NOMO-1 (cell line): Measurements from ENCODE around the gene PLEKHM2.

Experiments used
- DNase-seq, 2 experiments: peaks; one replicate each; lab custom pipeline; 2025; ENCODE audit not compliant: unreplicated experiment in 2 of 2; lab: John Stamatoyannopoulos, UW

PLEKHM2 gene

GRCh38 chr1:15722836-15723532 lies 38.9 kb downstream of the PLEKHM2 start:
- DNase-seq = no peak

GRCh38 chr1:15723631-15724246 lies 39.6 kb downstream of the PLEKHM2 start:
- DNase-seq = no peak

GRCh38 chr1:15724949-15725880 lies 41.1 kb downstream of the PLEKHM2 start:
- DNase-seq = no peak

GRCh38 chr1:15726508-15726907 lies 42.4 kb downstream of the PLEKHM2 start:
- no peak for DNase-seq

- no peak for DNase-seq
These were observed 42.9 kb downstream of the PLEKHM2 start for GRCh38 chr1:15727021-15727420.

- DNase-seq = no peak
These were observed 43.3 kb downstream of the PLEKHM2 start for GRCh38 chr1:15727424-15727823.

GRCh38 chr1:15727866-15728534 lies 43.9 kb downstream of the PLEKHM2 start:
- DNase-seq = no peak

- DNase-seq = no peak
These were observed 45.0 kb downstream of the PLEKHM2 start for GRCh38 chr1:15728937-15729657.

- no peak for DNase-seq
These were observed 46.3 kb downstream of the PLEKHM2 start for GRCh38 chr1:15730423-15730822.

- DNase-seq = no peak
These were observed 46.8 kb downstream of the PLEKHM2 start for GRCh38 chr1:15730936-15731335.

- DNase-seq = no peak
These were observed 47.9 kb downstream of the PLEKHM2 start for GRCh38 chr1:15731735-15732685.

- DNase-seq = no peak
These were observed 48.6 kb downstream of the PLEKHM2 start for GRCh38 chr1:15732686-15733081.

GRCh38 chr1:15733218-15733725 lies 49.2 kb downstream of the PLEKHM2 start:
- no peak for DNase-seq

GRCh38 chr1:15733726-15734226 lies 49.7 kb downstream of the PLEKHM2 start:
- DNase-seq = no peak

GRCh38 chr1:15734296-15734695 lies 50.2 kb downstream of the PLEKHM2 start:
- no peak for DNase-seq

- no peak for DNase-seq
These were observed 50.8 kb downstream of the PLEKHM2 start for GRCh38 chr1:15734901-15735300.

- no peak for DNase-seq
These were observed 51.4 kb downstream of the PLEKHM2 start for GRCh38 chr1:15735304-15736037.
